NCI-H82 (cell line): ENCODE measurements around the gene LYL1.
"Not testable (repeated sequence)": the region's sequence is repeated elsewhere in the genome, so short reads cannot be mapped to it uniquely, and the experiment has no call there.

Source experiments
- DNase-seq: peaks from one replicate; lab custom pipeline; 2025; lab: John Stamatoyannopoulos, UW

LYL1 gene

GRCh38 chr19:13102666-13103580, at the start of gene LYL1:
TSS of gene LYL1 (minus strand) at chr19:13102858. CDS start at chr19:13101171, 1,687 bp downstream.
- no peak for DNase-seq

GRCh38 chr19:13151605-13152355, 49.1 kb upstream of the LYL1 start:
- peak; percentile 99 for DNase-seq

- peak; percentile 62 for DNase-seq
These were observed 48.4 kb upstream of the LYL1 start for GRCh38 chr19:13150931-13151604.

- peak; percentile 98 for DNase-seq
These were observed 47.7 kb upstream of the LYL1 start, which contains the start of the genes IER2 and STX10 for GRCh38 chr19:13150187-13150930. TSS of gene IER2 (plus strand) at chr19:13150411. CDS start at chr19:13153187, 2,776 bp downstream. TSS of gene STX10 (minus strand) at chr19:13150375. CDS start at chr19:13150173, 202 bp downstream.

- DNase-seq, result peak; percentile 67
These were observed 47.0 kb upstream of the LYL1 start for GRCh38 chr19:13149628-13150186.

- DNase-seq, result not testable (repeated sequence)
These were observed 46.5 kb upstream of the LYL1 start for GRCh38 chr19:13149173-13149627.

GRCh38 chr19:13146763-13147563, 44.3 kb upstream of the LYL1 start:
- no peak for DNase-seq

GRCh38 chr19:13139633-13140311, 37.1 kb upstream of the LYL1 start:
- no peak for DNase-seq

- no peak for DNase-seq
These were observed 36.2 kb upstream of the LYL1 start for GRCh38 chr19:13138916-13139198.

- DNase-seq, result no peak
These were observed 35.7 kb upstream of the LYL1 start for GRCh38 chr19:13138171-13138915.

GRCh38 chr19:13137290-13137794, 34.7 kb upstream of the LYL1 start:
- DNase-seq, result no peak

GRCh38 chr19:13135068-13136062, 32.7 kb upstream of the LYL1 start:
- DNase-seq, result no peak

- DNase-seq, result no peak
These were observed 32.0 kb upstream of the LYL1 start for GRCh38 chr19:13134626-13135025.

GRCh38 chr19:13133241-13133870, 30.7 kb upstream of the LYL1 start:
- DNase-seq, result peak; percentile 49

- no peak for DNase-seq
These were observed 30.0 kb upstream of the LYL1 start for GRCh38 chr19:13132471-13133180.

GRCh38 chr19:13130886-13131490, 28.3 kb upstream of the LYL1 start:
- no peak for DNase-seq
